GM20000 (cell line): ENCODE measurements around the gene MAP1LC3A.

Experiments used
- DNase-seq: peaks from one replicate; pipeline ENCODE4 v3.0.0; 2012; ENCODE audit warnings: low spot score
- CTCF ChIP-seq: IDR thresholded peaks from 2 replicates; pipeline ENCODE4 v1.5.1; 2012; ENCODE audit warnings: mild to moderate bottlenecking, control low read depth; ENCODE audit errors: extremely low read depth, missing control alignments

Gene MAP1LC3A

DNA sequence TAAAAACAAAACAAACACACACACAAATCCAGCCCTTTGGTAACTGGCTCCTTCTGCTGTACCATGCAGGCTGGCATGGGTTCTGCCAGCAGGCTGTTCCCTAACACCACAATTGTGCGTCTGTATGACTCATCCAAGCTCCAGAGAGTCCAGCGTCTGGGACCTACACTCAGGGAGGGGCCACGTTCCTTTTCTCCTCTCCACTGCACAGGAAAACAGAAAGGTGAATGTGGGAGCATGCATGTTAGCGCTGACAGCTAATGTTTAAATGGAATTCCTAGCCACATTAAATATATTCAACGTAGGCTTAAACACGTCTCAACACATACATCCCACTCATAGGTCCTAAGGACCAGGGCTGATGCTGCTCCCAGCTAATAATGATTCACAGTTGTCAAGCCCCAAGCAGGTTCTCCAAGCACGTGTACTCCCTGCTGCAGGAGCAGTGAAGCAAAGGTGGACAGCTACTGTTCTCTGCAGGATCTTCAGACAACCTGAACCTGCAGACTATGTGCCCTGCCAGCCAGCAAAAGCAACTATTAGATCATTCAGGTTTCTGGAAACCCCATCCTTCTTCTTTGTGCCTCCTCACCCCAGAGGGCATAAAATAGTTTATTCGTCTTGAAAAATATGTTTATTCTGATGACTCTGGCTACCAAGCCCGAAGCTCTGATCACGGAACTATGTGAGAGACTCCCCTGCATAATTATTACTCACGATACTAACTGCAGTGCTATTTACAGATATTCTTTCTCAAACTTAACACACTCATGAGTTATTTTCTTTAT is 20.9 kb downstream of the MAP1LC3A start:
- TF ChIP-seq CTCF = no peak
- DNase-seq = no peak

- DNase-seq = peak; percentile 38
- no peak for TF ChIP-seq CTCF
Observed at GRCh38 chr20:34579979-34580940, 21.7 kb downstream of the MAP1LC3A start.

GRCh38 chr20:34581341-34582184 is 23.0 kb downstream of the MAP1LC3A start:
- no peak for TF ChIP-seq CTCF
- DNase-seq = peak; percentile 25

- no peak for TF ChIP-seq CTCF
- no peak for DNase-seq
Observed at GRCh38 chr20:34582221-34582620, 23.7 kb downstream of the MAP1LC3A start.

GRCh38 chr20:34582911-34583310 is 24.4 kb downstream of the MAP1LC3A start:
- no peak for TF ChIP-seq CTCF
- DNase-seq = no peak

DNA sequence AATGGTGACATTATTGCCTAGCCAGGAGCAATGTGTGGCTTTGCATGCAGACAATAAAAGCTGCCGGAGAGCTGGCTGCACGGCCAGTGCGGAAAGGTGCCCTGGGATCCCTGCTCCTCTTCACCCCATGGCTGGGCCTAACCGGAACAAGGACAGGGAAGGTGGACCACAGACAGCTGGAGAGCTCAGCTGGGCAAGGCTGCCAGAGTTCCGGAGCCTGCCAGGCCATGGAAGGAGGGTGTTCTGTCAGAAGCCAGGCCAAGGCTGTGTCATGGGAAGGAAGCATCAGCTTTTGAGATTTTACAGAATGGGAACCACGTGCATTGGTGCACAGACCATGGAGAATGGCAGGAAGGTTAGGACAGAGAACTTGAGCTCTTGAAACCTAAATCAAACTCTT is 25.0 kb downstream of the MAP1LC3A start:
- no peak for DNase-seq
- no peak for TF ChIP-seq CTCF
